TTC549 (cell line): ENCODE measurements around the gene MBP.

Experiments
- FAIRE-seq: peaks from 2 replicates; lab custom pipeline; 2012; peaks lifted over from hg19 to GRCh38; lab: Jason Lieb, UNC

MBP gene

DNA sequence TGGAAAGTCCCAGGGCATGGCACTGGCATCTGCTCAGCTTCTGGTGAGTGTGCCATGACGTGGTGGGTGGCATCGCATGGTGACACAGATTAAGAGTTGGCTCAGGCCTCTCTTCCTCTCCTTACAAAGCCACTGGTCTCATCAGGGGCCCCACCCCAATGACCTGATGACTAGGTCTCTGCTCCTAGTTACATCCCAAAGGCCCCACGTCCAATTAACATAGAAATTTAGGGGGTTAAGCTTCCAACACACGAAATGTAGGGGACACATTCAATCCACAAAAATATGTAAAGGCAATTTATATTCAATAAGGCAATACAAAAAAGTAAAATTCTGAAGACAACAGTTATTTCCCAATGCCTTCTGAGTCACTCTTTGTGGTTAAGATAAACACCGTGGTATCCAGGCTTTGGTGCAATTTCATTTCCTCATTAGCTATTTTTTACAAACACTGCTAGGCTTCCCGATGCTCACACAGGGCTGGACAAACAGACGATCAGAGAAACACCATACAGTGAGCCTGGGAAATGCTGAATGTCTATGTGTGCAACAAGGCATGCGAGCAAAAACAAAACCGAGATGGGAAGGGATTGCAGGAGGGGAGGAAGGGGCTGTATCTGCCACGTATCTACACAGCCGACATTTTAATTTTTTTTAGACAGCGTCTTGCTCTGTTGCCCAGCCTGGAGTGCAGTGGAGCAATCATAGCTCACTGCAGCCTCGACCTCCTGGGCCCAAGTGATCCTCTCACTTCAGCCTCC lies 67.2 kb downstream of the MBP start:
- no peak for FAIRE-seq

DNA sequence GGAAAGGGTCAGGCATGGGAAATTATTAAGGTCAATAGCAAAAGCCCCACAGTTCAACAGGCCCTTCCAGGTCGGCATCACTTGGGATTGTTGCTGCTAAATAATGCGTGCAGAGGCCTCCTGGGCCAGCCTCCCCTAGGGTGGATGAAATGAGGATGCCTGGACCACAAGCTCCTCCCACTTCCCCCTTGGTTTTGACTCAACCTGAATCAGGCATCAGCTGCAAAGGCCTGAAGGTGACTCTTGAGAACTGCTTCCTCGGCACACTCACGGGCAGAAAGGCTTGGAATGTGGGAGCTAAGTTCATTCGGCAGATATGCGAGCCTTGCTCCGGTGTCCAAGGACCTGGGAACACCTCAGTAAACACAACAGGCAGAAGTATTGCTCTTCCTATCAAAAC lies 69.3 kb downstream of the MBP start:
- no peak for FAIRE-seq

DNA sequence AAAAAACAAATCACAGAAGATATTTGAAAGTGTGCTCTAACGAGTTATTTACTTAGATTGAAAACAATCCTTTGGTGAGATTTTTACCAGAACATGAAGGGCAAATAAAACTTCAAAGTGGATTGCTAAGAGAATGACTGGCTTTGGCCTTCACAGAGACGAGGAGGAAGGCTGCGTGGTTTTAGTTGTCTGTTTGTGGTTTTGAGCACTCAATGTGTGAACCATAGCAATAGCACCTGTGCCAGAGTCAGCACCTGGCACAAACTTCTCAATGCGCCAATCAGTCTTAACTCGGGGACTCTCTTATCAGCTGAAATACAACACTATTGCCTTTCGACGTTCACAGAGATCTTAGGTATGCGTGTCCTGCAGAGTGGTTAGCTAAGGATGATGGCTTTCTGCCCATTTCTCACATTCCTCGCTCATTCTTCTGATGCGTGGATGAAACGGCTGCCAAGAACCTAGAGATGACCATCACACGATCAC lies 70.0 kb downstream of the MBP start:
- FAIRE-seq = no peak

DNA sequence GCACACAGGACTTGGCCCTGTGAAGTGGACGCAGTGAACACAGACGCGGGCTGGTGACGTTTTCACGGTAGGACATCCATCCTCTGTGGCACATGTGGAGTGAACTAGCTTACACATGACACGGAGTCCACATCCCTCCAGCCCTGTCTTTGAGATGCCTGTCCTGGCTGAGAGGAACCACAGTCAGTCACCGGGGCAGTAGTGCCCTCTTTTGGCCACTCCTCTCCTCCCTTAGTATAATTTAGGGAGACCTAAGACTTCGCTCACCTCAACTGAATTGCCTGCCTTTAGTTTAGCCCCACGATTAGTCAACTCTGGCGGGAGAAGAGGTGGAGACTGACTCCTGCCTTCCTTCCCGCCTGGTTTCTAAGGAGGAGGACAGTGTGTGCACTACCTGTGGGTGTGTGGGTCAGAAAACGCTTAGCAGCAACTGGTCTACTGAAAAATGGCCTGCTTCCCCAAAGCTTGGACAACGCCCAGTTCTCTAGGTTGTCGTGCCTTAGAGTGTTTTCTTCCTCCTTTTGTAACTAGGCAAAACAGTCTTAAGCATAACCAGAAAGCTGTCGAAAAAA lies 70.6 kb downstream of the MBP start:
- no peak for FAIRE-seq

DNA sequence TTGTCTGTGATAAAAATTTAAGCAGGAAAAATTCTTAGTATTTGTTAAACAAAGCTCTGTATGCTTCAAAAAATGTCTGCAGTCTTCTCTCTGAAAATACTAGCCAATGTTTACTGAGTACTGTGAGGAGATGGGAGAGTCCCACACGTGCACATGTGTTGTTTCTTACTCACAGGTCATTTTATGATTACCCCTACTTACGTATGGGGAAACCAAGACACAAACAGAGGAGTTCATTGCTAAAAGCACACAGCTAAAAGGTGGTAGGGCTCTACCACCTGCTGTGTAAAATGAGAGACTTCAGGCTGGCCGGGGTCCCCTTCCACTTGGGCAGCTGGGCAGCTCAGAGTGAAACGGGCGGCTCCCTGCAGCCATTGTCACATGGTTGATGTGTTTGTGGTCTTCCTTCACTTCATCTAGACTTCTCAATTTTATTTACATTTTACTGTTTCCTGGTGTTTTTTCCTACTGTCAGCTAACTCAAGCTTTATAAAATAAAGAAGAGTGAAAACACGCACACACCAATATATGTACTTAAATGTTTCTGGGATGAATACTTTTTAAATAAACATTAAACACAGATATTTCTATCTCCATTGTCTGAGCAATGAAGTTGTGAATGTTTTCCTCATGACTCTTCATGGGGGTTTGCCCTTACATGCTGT lies 71.2 kb downstream of the MBP start:
- no peak for FAIRE-seq

DNA sequence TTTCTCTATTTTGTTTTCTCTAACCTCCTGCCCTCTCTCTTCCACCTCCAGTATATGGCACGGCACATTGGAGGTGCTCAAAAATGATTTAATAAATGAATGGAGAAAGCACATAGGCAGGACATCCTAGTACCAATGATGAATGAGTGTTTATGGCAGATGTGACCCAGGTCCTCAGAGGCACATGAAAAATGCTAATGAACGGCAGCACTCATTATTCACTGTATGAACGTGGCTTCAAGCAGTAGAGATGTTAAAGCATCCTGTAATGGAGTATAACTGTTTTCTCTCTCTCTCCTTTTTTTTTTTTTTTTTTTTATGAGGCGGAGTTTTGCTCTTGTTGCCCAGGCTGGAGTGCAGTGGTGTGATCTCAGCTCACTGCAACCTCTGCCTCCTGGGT lies 72.4 kb downstream of the MBP start:
- no peak for FAIRE-seq

GRCh38 chr18:77059294-77059916 lies 73.2 kb downstream of the MBP start:
- peak; percentile 95 for FAIRE-seq

DNA sequence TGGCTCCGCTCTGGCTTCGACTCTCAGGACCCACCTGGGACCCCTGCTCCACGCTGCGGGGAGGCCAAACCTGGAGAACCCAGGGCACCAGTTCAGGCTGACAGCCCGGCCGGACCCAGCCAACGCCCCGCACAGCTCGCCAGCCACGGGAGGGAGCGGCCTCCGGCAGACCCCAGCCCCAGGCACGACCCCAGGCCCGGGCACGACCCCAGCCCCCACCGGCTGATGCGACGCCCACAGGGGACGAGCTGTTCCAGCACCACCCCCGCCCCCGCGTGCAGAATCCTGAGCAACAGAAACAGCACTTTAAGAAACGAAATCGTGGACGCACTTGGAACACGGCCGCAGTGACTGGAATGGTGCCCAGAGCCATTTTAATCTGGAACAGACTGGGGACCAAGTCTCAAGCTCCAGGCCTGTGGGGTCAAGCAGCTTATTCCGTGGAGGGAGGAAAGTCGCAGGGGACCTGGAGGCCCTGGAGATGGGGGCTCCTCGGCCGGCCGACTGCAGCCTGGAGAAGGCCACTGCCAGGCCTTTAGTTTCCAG lies 74.2 kb downstream of the MBP start:
- FAIRE-seq = no peak

GRCh38 chr18:77057006-77057395 lies 75.6 kb downstream of the MBP start:
- no peak for FAIRE-seq

- FAIRE-seq = no peak
These were observed 76.1 kb downstream of the MBP start for GRCh38 chr18:77056344-77057005.

DNA sequence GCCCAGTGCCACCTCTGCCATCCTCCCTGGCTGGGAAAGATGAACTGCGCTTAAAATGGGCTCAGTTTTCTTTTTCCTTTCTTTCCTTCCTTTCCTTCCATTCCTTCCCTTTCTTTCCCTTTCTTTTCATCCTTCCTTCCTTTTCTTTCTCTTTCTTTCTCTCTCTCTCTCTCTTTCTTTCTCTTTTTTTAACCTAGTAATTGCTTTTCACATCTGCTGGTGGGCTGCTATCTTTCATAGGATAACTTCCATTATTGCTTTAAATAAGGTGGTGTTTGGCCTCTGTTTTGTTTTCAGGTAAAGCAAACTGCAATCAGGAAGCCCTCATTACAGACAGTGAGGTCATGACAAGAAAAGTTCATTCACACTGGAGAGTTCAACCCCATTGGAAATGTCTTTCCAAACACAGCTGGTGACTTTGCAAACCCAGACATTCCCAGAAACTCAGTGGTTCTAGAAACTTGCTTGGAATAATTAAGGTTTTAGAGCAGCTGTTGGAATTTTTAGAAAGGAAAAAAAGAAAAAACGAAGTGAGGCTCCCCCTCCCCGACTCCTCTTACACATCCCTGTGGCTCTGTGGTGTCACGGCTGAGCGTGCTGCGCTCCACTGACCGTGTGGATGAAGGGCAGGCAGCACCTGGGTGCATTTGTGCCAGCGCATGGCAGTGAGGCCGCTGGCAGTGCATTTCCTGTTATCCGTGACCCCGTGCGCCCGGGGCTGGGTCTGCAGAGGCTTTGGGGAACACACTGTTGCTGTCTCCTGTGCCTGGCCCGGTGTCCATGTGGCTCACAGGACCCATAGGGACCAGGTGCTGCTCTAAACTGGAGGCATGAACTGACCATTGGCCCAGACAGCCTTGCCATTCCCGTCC lies 76.9 kb downstream of the MBP start:
- FAIRE-seq = no peak

GRCh38 chr18:77054606-77055428 lies 77.8 kb downstream of the MBP start:
- FAIRE-seq = no peak

- no peak for FAIRE-seq
These were observed 78.3 kb downstream of the MBP start for GRCh38 chr18:77054288-77054605.

GRCh38 chr18:77053616-77054287 lies 78.8 kb downstream of the MBP start:
- no peak for FAIRE-seq

DNA sequence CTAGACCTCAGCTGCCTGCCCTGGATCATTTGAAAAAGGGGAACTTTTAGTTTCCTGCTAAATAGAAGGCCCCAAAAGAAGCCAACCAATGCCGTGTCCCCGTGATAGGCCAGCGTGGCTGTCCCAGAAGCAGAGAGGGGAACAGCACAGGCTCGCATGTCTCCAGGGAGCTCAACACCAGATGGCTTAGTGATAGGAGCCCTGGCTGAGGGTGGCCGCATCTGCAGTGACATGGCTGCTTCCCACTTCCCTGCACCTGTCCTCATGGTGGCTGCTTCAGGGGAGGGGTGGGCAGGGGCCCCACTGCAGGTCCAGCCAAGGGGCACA lies 79.6 kb downstream of the MBP start:
- no peak for FAIRE-seq

GRCh38 chr18:77052297-77052982 lies 80.1 kb downstream of the MBP start:
- FAIRE-seq = no peak

- no peak for FAIRE-seq
These were observed 80.8 kb downstream of the MBP start for GRCh38 chr18:77051581-77052296.

DNA sequence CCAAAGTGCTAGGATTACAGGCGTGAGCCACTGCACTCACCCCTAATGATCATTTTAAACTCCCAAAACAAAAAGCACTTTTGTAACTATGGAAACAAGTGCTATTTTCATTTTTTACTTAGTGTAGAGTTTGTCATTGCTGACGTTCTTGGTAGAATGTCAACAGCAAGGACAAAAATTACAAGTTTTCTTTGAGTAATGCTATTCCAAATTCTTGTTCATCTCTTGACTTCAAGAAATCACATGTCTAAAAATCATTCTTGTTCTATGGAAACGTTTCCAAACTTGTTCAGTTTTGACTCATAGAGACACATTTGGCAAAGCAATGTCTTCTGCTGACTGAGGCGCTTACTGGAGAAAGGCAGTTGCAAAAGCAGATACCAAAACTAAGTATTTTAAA lies 82.6 kb downstream of the MBP start:
- FAIRE-seq = no peak
